ENCODE measurements around the gene ADGRB2.
A peak's percentile ranks its signal among the peaks of the same experiment; 100 is the strongest.

The ADGRB2 gene

DNA sequence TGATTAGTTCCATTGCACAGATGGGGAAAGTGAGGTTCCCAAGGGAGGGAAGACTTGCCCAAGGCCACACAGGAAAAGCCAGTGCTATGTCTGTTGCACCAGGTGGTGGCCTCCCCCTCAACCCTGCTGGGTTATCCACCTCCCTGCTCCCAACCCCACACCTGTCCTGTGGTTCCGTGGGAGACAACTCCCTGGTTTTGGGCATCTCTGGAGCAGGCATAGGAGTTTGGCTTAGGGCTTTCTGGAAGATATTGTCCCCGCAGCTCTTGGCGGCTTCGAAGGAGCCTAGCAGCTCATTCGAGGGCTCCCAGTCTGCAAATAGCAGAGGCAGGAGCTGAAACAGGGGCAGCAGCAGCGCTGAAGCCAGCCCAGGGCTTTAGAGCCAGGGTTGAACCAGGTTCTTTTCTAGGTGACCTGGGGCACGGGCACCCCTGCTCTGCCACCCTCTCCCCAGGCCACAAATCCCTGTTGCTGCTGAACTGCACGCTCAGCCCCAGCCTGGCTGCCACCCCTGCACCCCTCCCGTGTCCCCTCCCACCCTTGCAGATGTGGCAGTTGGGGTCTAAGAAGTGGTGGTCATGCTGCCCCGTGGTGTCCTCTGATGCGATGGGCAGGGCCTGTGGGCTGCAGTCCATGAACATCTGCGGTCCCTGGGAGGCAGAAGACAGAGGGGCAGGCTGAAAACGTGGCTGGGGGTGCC is 29.6 kb upstream of the ADGRB2 start:
- DNase-seq = no peak

- no peak for DNase-seq
Observed at GRCh38 chr1:31793086-31793485, 28.9 kb upstream of the ADGRB2 start.

DNA sequence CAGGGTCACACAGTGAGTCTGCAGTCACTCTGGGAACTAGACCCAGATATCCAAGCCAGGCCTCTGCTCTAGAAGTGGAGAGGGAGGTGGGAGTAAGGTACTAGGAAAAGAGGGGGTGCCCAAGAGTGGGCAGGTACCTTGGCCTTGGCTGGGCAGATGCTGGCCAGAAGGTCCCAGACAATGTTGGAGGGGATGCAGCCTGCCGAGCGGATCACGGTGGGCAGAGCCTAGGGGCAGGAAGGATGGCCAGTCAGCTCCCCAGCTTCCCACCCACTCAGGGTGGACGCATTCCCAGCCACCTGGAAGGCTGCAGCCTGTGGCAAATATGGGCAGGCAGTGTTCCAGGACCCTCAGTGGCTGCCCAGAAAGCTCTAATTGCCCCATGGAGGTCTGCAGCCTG is 28.4 kb upstream of the ADGRB2 start:
- DNase-seq = no peak

DNA sequence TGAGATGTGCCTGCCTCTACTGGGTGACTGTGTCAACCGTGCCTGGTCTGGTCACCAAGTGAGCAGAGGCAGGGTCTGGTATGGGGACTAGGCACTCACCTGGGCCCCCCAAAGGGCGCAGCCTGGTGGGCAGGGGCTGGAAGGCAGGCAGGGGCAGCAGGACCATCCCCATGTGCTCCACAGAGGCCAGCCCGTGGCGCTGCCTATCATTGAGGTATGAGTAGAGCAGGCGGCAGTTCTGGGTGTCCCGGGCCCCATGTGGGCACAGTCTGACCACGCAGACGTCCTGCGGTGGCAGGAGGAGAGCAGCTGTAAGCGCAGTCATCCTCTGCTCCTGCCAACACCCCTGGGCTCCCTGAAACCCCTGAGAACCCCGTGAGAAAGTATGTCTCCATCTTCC is 28.0 kb upstream of the ADGRB2 start:
- no peak for DNase-seq

DNA sequence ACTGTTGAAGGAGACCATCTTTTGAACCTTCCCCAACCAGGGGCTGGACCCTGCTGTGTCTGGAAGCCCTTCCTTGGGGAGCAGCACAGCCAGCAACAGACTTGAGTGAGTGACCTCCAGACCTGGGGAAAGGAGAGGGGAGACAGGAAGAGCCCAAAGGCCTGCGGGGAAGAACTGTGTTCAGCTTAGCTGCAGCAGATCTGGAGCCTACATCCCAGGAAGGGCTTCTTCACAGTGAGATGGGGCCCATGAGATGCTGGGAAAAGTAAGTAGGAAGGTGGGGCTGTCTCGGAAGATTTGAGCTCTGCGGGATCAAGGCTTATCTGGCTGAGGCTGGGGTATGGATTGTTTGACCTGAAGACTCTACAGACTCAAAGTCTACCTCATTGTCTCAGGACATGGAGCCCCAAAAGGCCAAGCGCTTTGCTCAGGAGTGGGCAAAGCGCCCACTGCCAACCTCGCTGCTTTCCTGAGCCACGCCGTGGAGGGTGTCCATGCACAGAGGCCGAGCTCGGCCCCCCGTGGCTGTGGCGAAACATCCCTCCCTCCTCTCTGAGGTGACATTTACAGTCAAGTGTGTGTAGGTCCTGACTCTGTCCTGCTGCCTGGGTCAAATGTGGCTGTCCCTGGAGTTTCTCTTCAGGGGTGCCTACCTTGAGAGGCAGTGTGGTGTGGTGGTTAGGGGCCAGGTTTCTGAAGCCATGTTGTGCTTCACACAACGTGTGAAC is 27.2 kb upstream of the ADGRB2 start:
- DNase-seq = no peak

- no peak for DNase-seq
Observed at GRCh38 chr1:31790641-31791091, 26.5 kb upstream of the ADGRB2 start.

DNA sequence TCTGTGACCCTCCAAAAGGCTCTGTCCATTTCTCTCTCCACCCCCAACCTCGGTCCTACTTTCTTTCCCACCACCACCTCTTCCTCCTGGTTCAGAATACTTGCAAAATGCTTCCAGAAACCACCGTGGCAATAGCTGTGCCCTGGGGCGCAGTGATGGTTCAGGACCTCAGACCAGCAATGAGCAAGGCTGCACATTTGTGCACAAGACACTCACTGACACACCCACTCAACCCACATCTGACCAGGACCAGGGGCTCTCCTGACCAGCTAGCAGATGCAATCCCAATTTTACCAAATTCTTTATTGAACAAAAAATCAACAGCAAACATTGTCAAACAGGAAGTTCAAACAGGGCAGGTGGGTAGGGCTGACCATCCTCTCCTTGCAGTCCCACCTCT is 26.0 kb upstream of the ADGRB2 start:
- DNase-seq = no peak

- peak; percentile 78 to 83 for DNase-seq
Observed at GRCh38 chr1:31789259-31790065, 25.3 kb upstream of the ADGRB2 start.

GRCh38 chr1:31788825-31789256 is 24.7 kb upstream of the ADGRB2 start:
- no peak for DNase-seq

- peak; percentile 51 to 86 for DNase-seq
Observed at GRCh38 chr1:31788138-31788824, 24.1 kb upstream of the ADGRB2 start.

DNA sequence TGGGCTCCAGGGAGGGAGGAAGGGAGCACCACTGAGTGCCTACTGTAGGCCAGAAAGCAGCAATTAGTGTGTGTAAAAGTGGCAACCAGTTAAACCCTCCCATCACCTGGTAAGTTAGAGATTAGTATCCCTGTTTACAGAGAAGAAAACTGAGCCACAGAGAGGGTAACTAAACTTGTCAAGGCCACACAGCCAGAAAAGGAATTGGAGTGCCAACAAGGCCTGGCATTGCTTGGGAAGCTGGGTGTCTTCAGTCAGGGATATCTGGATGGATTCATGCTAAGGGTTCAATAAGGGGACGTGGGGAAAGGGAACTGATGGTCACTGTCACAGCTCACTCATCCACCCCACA is 23.6 kb upstream of the ADGRB2 start:
- DNase-seq = no peak

DNA sequence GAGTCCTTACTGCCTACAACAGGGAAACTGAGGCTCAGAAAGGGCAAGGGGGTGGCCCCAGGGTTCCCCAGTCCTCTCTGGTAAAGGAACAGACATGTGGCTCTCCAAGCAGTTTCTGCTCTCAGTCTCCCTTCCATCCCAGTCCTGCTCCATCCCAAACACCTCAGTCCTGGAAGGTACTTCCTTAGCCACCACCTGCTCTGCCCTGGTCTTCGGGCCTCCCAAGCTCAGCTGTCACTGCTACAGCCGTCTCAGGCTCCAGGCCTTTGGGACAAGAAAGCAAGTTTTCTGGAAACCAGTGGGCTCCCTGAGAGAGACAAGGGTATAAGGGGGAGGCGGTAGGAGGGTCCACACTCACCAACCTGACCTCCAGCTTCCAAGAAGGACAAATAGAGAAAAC is 23.1 kb upstream of the ADGRB2 start:
- DNase-seq = no peak

- no peak for DNase-seq
Observed at GRCh38 chr1:31786366-31787060, 22.4 kb upstream of the ADGRB2 start.

- no peak for DNase-seq
Observed at GRCh38 chr1:31785947-31786290, 21.8 kb upstream of the ADGRB2 start.

- no peak for DNase-seq
Observed at GRCh38 chr1:31785020-31785946, 21.1 kb upstream of the ADGRB2 start.

GRCh38 chr1:31784356-31785019 is 20.3 kb upstream of the ADGRB2 start:
- no peak for DNase-seq

GRCh38 chr1:31783846-31784245 is 19.7 kb upstream of the ADGRB2 start:
- DNase-seq = no peak

GRCh38 chr1:31782421-31783410 is 18.6 kb upstream of the ADGRB2 start:
- DNase-seq = no peak

DNA sequence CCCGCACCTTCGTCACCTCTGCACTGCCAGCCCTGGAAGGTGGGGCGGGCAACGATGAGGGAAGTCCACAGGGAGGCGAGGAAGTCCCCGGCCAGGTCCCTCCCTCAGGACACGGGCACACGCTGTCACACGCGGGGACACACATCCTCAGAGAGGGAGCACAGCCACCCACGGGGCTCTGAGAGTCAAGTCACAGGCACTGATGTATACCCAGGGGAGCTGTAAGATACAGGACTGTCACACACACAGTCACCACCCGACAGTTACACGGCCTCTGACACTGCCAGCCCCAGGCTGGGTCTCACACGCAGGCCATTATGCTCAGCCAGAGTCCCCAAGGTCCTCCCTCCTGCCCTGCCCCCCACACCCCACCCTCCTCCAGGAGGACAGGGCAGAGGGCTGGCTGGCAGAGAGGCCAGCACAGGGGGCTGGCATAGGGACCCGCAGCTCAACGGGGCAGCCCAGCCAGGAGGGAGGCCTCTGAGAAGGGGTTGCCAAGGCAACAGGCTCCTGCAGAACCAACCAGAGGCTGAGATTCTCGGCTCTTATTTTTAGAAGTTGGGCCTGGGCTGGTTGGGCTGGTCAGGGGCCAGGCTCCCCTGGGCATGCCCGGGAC is 17.7 kb upstream of the ADGRB2 start:
- no peak for DNase-seq
